DOHH2 (cell line): Measurements from ENCODE around the gene RCAN3.

Experiments used
- CTCF ChIP-seq: fragments of 200-600 bp; sonication (generic); IDR thresholded peaks from one replicate; pipeline ENCODE4 v1.5.1; 2014; ENCODE audit warnings: antibody characterized with exemption, mild to moderate bottlenecking, low read depth, low read length; ENCODE audit not compliant: poor library complexity, severe bottlenecking
- EZH2phosphoT487 ChIP-seq: fragments of 200-600 bp; sonication (generic); IDR thresholded peaks from 2 replicates; pipeline ENCODE4 v1.6.1; 2017; ENCODE audit warnings: borderline replicate concordance, mild to moderate bottlenecking, antibody characterized with exemption, low read length, moderate library complexity, mixed read lengths

- TF ChIP-seq CTCF (no peak), EZH2phosphoT487 (no peak)
Observed at GRCh38 chr1:24502065-24502708, 449 bp upstream of the RCAN3 start.
